HuH-7.5 (cell line): ENCODE results near the gene PTPRU.

Source experiments
- DNase-seq: peaks from one replicate; pipeline ENCODE4 v3.0.0; 2011; ENCODE audit warnings: low spot score

The PTPRU gene

GRCh38 chr1:29317063-29317915 is 81.0 kb downstream of the PTPRU start:
- no peak for DNase-seq

- no peak for DNase-seq
Observed at GRCh38 chr1:29317916-29318530, 81.7 kb downstream of the PTPRU start.

- no peak for DNase-seq
Observed at GRCh38 chr1:29318724-29319123, 82.4 kb downstream of the PTPRU start.

- DNase-seq: no peak
Observed at GRCh38 chr1:29319300-29320110, 83.2 kb downstream of the PTPRU start.

GRCh38 chr1:29320156-29320940 is 84.0 kb downstream of the PTPRU start:
- no peak for DNase-seq

- DNase-seq: no peak
Observed at GRCh38 chr1:29321176-29321575, 84.9 kb downstream of the PTPRU start.

GRCh38 chr1:29322147-29322694 is 85.9 kb downstream of the PTPRU start:
- DNase-seq: no peak

GRCh38 chr1:29322861-29323585 is 86.7 kb downstream of the PTPRU start:
- DNase-seq: no peak

- DNase-seq: no peak
Observed at GRCh38 chr1:29323636-29324035, 87.3 kb downstream of the PTPRU start.

- no peak for DNase-seq
Observed at GRCh38 chr1:29324202-29324601, 87.9 kb downstream of the PTPRU start.

- no peak for DNase-seq
Observed at GRCh38 chr1:29324771-29325351, 88.5 kb downstream of the PTPRU start.

- DNase-seq: no peak
Observed at GRCh38 chr1:29325675-29326074, 89.4 kb downstream of the PTPRU start.

GRCh38 chr1:29326123-29326522 is 89.8 kb downstream of the PTPRU start:
- DNase-seq: no peak

GRCh38 chr1:29327223-29327935 is 91.1 kb downstream of the PTPRU start:
- no peak for DNase-seq

- no peak for DNase-seq
Observed at GRCh38 chr1:29329022-29329775, 92.9 kb downstream of the PTPRU start.

GRCh38 chr1:29330089-29330488 is 93.8 kb downstream of the PTPRU start:
- DNase-seq: no peak

GRCh38 chr1:29330856-29331255 is 94.5 kb downstream of the PTPRU start:
- no peak for DNase-seq

- no peak for DNase-seq
Observed at GRCh38 chr1:29331309-29331708, 95.0 kb downstream of the PTPRU start.

- no peak for DNase-seq
Observed at GRCh38 chr1:29331729-29332128, 95.4 kb downstream of the PTPRU start.
